Stimulated activated CD8-positive, alpha-beta memory T cell treated with anti-CD3 and anti-CD28 coated beads, Interleukin-15, amount 100 ng/mL, for 4 hours (primary cell): ENCODE data around the gene OR10A4.
"Not testable (repeated sequence)": the region's sequence is repeated elsewhere in the genome, so short reads cannot be mapped to it uniquely, and the experiment has no call there.

Experiments used
- DNase-seq, 2 donors: peaks; one replicate each; pipeline ENCODE4 v3.0.0-alpha.2; 2020; ENCODE audit warnings: low read depth in 2 of 2

OR10A4 gene

GRCh38 chr11:6876325-6876724, at the start of gene OR10A4:
Gene OR10A4 (plus strand): TSS chr11:6876625. CDS start chr11:6876648, 23 bp downstream.
- no peak for DNase-seq

DNA sequence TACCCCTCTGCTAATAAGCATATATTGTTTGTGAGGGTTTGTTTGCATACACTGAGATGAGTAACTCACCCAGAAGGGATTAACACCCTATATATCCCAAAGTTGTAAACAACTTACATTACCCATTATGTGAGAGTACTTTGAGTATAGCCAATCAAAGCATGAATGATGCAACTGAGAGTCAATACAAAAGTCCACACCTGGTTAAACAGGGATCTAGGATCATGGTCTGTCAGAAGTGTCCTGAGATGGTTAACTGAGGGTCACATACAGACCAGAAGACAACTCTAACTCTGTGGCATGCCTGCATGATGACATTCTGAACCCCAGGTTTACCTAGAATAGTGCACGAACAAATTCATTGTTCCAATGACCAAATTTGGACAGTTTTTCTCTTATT, 48.3 kb upstream of the OR10A4 start:
- DNase-seq = no peak

- DNase-seq = no peak
These were observed 43.1 kb upstream of the OR10A4 start for GRCh38 chr11:6833356-6833755.

GRCh38 chr11:6834021-6834420, 42.4 kb upstream of the OR10A4 start:
- no peak for DNase-seq

DNA sequence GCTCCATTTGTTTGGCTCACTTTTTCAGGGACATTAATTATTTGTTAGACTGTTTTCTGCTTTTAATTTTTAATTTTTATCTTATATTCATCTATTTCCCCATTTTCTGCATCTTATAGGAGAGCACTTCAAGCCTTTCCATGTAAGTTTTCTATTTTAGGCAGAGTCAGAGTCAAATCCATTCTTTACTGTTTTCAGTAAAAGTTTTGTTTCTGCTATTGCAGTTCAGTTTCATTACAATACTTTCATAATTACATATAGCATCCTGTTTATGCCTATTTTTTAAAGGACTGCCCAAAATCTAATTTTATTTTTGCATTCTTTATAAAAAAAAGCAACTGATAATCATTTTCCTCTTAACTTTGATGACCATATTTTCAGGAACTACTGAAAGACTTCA, 34.7 kb upstream of the OR10A4 start:
- DNase-seq = no peak

DNA sequence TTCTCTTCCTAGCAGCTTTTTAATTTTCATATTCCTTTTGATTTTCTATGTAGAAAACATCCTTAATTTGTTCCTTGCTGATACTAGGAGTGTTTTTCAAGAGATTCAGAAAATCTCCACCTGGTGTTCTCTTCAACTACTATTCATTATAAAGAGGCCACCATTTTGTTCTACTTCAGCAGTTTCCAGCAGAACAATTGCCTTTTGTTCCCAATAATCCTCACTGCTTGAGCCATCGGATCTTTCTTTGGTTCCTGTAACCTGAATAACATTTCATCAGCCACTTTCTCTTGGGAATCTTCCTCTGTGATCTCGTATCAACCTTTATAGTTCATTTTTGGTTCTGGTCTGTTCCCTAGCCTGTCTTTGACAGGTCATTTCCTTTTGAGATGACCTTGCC, 32.8 kb upstream of the OR10A4 start:
- DNase-seq = no peak

DNA sequence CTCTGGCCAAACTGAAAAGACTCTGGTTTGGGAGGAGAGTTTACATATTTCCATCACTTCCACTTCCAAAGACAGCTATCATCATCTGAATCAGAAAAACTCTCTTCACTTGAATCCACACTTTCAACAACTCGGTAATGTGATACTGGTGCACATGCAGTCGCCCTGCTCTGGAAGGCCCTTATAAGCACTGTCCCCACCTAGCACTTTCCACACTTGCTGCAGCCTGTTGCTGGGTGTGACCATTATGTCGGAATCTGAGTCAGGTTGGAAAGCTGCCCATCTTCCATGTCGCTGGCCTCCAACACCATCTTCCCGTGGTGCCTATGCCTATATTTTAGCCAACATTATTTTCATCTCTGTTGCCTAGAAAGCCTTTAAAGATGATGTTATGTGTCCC, 32.1 kb upstream of the OR10A4 start:
- no peak for DNase-seq

- no peak for DNase-seq
These were observed 31.0 kb upstream of the OR10A4 start, which contains the start of gene OR10A5 for GRCh38 chr11:6845383-6845782. Gene OR10A5 (plus strand): TSS chr11:6845683. CDS start chr11:6845683, 0 bp downstream.

DNA sequence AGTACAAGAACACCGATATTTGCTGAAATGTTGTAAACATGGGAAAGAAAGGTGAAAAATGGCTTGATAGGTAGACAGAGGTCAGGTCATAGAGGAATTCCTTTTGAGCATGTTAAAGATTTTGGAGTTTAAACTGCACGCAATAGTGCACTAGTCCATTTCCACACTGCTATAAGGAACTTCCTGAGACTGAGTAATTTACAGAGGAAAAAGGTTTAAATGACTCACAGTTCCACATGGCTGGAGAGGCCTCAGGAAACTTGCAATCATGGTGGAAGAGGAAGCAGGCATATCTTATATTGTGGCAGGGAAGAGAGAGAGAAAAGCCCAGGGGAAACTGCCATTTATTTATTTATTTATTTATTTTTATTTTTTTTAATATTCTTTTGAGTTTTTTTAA, 25.9 kb upstream of the OR10A4 start:
- DNase-seq = no peak

DNA sequence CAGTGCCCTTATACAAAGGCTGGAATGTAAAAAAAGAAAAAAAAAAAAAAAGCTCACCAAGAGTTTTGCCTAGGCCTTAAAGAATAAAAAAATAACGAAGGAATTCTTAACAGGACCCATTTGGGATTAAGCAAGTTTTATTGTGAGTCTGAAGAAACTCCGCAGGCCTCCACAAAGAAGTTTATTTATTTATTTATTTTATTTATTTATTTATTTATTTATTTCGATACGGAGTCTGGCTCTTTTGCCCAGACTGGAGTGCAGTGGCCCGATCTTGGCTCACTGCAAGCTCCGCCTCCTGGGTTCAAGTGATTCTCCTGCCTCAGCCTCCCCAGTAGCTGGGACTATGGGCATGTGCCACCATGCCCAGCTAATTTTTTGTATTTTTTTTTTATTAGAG, 21.6 kb upstream of the OR10A4 start:
- not testable (repeated sequence) for DNase-seq

GRCh38 chr11:6855971-6856541, 20.4 kb upstream of the OR10A4 start:
- DNase-seq = no peak

- no peak for DNase-seq
These were observed 19.6 kb upstream of the OR10A4 start for GRCh38 chr11:6856871-6857270.

DNA sequence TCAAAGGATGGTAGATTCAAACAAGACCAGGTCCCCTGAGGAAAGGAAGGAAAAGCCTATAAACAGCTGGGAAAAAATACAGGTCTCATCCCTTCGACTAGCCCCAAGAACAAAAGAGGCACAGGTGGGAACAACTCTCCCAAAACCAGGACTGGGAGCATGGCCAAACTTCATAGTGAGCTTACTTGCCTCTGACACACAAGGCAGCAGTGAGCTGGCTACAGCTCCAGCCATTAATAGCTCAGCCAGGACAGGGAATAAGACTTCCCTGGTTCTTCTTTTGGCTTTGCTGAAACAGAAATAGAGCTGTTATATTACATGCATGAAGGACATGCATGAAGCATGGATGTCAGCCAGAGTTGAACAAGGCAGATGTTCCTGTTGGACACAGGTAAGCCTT, 13.5 kb upstream of the OR10A4 start, which contains the start of gene OR10A2:
TSS of gene OR10A2 (plus strand) at position 97 of the 400 bp plus-strand sequence. CDS start 6,698 bp downstream, outside the sequence.
- no peak for DNase-seq

- no peak for DNase-seq
These were observed 12.0 kb upstream of the OR10A4 start for GRCh38 chr11:6864438-6864837.

GRCh38 chr11:6871278-6871677, 5.1 kb upstream of the OR10A4 start:
- no peak for DNase-seq

- DNase-seq = no peak
These were observed 664 bp upstream of the OR10A4 start for GRCh38 chr11:6875761-6876160.

DNA sequence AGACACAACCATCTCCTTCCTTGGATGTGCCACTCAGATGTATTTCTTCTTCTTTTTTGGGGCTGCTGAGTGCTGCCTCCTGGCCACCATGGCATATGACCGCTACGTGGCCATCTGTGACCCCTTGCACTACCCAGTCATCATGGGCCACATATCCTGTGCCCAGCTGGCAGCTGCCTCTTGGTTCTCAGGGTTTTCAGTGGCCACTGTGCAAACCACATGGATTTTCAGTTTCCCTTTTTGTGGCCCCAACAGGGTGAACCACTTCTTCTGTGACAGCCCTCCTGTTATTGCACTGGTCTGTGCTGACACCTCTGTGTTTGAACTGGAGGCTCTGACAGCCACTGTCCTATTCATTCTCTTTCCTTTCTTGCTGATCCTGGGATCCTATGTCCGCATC, 489 bp downstream of the OR10A4 start:
- no peak for DNase-seq

GRCh38 chr11:6882751-6883150, 6.3 kb downstream of the OR10A4 start:
- no peak for DNase-seq

DNA sequence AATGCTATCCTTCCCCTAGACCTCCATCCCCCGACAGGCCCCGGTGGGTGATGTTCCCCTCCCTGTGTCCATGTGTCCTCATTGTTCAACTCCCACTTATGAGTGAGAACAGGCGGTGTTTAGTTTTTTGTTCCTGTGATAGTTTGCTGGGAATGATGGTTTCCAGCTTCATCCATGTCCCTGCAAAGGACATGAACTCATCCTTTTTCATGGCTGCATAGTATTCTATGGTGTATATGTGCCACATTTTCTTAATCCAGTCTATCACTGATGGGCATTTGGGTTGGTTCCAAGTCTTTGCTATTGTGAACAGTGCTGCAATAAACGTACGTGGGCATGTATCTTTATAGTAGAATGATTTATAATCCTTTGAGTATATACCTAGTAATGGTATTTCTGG, 11.3 kb downstream of the OR10A4 start:
- DNase-seq = not testable (repeated sequence)

- DNase-seq = no peak
These were observed 12.4 kb downstream of the OR10A4 start for GRCh38 chr11:6888830-6889229.

- DNase-seq = no peak
These were observed 13.4 kb downstream of the OR10A4 start for GRCh38 chr11:6889835-6890234.

GRCh38 chr11:6892400-6892799, 16.0 kb downstream of the OR10A4 start, which contains the start of gene OR2D2:
Gene OR2D2 (minus strand): TSS chr11:6892500. CDS start chr11:6892500, 0 bp downstream.
- DNase-seq = no peak

GRCh38 chr11:6894097-6894496, 17.7 kb downstream of the OR10A4 start:
- DNase-seq = no peak

GRCh38 chr11:6895010-6895409, 18.6 kb downstream of the OR10A4 start:
- DNase-seq = no peak
